HL-60/S4 (cell line): ENCODE results near the gene EXOC3L1.

Experiments used
- in situ Hi-C: fragments of 300-500 bp; cut with MboI; formaldehyde crosslinking; loops from 2 replicates; pipeline ENCODE4 v1.14.3; 2022; ENCODE audit warnings: low sequenced_read_pairs

The EXOC3L1 gene

DNA sequence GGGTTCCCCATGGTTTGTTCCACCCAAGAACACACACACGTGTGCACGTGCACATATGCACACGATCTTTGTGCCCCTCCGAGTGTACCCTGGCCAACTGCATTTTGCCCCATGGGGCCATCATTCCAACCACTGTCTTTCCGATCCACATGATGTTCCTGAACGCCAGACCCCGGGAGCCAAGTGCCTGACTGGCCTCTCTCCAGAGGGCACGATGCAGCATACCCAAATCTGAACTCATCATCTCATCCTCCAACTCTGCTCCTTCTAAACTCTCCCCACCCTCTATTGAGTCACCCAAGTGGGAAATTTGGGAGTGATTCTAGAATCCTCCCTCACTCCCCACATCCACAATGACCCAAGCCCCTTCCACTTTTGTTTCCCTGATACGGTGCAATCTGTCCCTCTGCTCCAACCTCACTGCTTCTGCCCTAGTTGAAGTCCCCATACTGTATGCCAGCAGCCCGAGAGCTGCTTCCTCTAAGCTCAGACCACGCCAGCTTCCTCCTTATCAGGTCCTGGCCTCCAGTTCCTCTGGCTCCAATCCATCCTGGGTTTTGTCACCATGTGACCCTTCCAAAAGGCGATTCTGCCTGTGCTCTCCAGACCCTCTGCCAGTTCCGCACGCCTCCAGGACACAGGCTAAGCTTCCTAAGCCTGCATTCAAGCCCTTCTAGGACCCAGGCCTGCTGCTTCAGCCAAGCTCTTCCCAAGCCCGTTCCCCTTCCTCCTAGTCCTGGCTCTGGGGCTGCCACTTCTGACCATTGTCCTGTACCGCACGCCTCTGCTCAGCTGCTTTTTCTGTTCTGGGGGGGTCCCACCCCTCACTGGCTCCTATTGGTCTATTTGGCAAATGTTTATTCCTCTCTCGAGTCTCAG is 26.9 kb upstream of the EXOC3L1 start:
- in situ Hi-C loops = no loop called here

- in situ Hi-C loops = no loop called here
These were observed 25.8 kb upstream of the EXOC3L1 start for GRCh38 chr16:67215706-67216105.

- in situ Hi-C loops = no loop called here
These were observed 23.5 kb upstream of the EXOC3L1 start for GRCh38 chr16:67213197-67214019.

GRCh38 chr16:67212766-67213165 is 22.8 kb upstream of the EXOC3L1 start:
- in situ Hi-C loops = no loop called here

- in situ Hi-C loops = no loop called here
These were observed 21.7 kb upstream of the EXOC3L1 start for GRCh38 chr16:67211674-67212073.

DNA sequence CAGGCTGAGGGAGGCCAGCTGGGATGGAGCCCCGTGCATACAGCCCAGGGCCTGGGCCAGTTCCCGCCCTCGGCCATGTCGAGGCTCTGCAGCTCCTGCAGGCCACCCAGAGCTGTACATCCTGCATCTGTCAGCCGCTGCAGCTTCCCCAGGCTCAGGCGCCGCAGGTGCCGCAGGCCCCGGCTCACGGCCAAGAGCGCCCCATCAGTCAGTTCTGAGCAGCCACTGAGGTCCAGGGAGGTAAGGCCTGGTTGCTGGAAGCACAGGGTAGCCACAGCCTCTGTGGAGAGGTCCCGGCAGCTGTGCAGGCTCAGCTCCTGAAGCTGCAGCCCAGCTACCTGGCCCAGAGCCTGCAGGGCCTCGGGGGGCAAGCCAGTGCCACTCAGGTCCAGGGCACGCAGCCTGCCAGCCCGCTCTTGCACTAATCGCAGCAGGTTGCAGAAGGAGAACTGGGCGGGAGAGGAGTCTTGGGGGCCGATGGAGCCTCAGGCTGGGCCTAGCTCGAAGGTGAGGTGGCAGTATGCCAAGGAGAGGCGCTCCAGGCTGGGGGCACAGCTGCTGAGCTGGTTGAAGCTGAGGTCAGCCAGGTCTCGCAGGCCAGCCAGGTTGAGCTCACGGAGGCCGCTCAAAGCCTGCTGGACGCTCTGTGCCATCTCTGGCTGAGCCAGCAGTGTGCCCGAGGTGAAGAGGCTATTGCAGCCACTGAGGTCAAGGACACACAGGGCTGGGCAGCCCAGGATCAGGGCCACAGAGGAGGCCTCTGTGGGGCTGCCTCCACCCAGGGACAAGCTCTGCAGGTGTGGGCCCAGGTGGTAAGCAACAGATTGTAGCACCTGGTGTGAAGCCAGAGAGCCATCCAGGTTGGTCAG is 20.4 kb upstream of the EXOC3L1 start:
- in situ Hi-C loops = no loop called here

DNA sequence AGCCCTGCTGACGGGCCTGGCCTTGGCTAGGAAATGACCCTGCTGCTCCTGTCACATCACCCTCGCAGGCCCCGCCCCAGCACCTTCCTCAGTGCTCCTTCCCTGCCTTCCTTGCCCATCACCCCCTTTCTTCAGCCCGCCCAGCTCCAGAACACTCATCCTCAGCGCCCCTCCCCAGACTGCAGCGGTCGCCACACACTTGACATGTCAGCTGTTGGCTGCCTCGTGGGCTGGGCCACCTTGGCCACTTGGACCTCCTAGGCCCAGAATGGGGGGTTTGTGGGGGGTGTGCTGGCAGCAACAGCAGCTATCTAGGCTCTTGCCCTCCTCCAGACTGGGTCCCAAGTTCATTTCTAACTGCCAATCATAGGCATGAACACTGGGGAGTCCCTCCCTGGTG is 19.6 kb upstream of the EXOC3L1 start:
- in situ Hi-C loops = no loop called here

DNA sequence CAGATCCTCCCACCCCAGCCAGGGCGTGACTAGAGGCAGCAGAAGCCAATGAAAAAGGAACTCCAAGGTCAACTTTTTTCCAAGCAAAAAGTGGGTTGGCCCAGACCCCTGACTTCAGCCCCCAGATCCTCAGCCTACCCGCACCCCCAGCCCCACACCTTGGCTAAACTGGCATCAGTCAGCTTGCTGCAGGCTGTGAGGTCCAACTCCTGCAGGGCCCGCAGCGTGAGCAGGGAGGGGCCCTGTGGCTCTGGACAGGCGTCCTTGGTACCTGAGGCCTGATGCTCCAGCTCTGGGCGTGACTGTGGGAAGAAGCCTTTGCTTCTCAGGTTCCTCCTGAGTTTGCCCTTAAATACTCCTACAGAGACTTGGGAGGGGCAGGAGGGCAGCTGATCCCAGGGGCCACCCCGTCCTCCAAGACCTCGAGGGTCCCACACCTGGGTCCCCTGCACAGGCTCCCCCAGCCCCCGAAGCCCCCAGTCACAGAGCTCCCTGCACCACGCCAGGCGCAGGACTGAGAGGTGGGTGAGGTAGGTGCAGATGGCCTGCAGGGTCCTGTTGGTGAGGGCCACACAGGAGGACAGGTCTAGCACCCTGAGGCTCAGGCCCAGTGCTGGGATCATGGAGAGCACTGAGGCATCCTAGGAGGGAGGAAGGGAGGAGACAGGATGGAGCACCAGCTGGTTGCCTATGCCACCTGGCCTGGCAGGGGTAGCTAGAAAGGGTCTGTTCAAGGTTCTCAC is 18.4 kb upstream of the EXOC3L1 start:
- in situ Hi-C loops = no loop called here

DNA sequence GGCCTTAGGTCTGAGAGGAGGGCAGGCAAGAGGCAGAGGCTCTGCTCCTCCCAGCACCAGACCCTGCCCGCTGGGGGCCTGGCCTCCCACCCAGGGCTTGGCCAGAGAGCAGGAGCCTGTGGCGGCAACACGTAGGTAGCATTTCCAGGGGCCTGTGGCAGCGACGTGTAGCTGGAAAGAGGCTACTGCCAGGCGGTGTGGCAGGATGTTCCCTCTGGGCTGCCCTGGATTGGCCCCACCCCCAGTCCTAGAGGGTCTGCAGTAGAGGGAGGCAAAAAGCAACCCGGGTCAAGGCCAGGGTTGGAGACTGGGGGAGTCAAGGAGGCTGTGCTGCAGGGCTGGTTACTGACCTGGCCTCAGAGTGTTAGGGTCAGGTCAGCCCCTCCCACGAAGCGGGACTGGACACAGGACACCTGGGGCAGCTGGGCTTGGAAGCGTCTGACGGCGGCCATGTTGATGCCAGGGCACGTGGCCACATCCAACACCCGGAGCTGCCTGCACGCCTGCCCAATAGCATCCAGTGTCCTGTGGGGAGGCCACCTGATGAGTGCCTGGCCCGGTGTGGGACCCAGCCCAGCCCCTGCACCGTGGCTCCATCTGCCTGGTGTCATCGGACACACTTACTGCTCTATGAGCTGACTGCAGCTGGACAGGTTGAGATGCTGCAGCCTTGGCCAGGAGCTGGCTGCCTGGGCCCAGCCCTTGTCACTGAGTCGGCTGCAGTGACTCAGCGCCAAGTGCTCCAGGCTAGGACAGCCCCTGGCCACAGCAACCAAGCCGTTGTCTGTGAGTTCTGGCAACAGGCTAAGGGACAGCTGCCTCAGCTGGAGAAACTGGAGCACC is 17.5 kb upstream of the EXOC3L1 start:
- in situ Hi-C loops = no loop called here

- in situ Hi-C loops = no loop called here
These were observed 16.9 kb upstream of the EXOC3L1 start for GRCh38 chr16:67206838-67207248.

DNA sequence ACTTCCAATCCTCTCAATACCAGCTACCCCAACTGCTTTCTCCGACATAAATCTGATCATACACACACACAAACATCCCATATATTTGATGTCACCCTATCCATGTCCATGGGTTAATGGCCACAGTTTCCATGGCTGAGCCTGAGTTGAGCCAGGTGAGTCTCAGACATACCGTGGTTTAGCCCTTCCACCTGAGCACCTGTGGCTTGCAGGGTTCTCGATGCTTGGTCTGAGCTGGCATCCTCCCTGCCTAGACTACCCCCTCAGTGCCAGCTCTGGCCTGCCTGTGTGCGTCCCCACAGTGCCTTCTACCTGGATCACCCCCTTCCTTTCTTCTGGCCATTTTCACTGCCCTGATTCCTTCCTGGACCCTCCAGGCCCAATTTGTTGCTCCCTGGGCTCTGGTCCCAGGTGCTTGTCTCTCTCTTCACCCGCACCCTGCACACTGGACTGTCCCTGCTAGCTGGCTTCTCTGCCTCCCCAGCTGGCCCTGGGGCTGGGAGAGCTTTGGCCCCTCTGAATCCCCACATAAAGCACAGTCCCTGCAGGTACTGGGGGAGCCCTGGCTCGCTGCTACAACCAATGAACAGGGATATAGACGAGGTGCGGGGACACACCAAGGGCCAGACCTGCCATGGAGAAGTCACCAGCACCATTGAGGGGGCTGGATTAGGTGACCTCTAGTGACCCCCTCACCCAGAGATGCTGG is 16.3 kb upstream of the EXOC3L1 start:
- in situ Hi-C loops = no loop called here

- in situ Hi-C loops = no loop called here
These were observed 14.1 kb upstream of the EXOC3L1 start for GRCh38 chr16:67204076-67204475.

DNA sequence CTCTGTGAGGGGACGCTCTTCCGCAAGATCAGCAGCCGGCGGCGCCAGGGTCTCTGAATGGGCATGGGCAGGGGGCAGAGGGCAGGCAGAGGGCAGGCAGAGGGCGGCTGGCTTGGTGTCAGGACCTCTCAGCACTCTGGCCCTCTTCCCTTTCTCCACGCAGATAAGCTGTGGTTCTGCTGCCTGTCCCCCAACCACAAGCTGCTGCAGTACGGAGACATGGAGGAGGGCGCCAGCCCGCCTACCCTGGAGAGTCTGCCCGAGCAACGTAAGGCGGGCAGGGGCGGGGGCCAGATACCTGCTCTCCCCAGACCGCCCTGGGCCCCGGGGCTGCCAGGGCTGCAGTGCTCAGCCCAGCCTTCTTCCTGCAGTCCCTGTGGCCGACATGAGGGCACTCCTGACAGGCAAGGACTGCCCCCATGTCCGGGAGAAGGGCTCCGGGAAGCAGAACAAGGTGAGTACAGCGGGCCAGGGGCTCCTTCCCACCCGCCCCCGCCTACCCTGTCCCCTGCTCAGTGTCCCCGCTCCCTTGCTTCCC is 13.1 kb upstream of the EXOC3L1 start:
- in situ Hi-C loops = no loop called here

- in situ Hi-C loops = no loop called here
These were observed 12.5 kb upstream of the EXOC3L1 start for GRCh38 chr16:67202426-67202825.

DNA sequence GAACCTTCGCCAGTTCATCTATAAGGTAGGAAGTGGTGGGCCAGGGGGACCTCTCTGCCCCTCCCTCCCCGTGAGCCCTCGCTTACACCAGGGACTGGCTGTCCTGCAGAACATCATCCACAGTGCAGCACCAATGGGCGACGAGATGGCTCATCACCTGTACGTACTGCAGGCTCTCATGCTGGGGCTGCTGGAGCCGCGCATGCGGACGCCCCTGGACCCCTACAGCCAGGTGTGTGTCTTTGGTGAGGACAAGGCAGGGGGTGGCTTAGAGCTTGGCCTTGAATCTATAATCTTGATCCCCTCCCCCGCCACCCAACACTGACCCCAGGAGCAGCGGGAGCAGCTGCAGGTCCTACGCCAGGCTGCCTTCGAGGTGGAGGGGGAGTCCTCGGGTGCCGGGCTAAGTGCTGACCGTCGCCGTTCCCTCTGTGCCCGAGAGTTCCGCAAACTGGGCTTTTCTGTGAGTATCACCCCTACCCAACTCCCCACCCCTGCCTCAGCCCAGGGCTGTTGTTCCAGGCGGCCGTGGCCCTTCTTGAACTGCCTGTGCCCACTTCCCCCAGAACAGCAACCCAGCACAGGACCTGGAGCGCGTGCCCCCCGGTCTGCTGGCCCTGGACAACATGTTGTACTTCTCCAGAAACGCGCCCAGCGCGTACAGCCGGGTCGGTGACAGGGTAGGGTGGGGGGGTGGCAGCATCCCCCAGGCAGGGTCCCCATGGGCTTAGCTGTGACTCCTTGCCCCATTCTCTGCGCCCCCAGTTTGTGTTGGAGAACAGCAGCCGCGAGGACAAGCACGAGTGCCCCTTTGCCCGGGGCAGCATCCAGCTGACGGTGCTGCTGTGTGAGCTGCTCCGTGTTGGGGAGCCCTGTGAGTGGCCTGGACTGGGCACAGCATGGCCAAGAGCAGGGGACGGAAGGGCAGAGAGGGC is 11.7 kb upstream of the EXOC3L1 start:
- in situ Hi-C loops = no loop called here

GRCh38 chr16:67200491-67200890 is 10.6 kb upstream of the EXOC3L1 start:
- in situ Hi-C loops = no loop called here

- in situ Hi-C loops = no loop called here
These were observed 9.9 kb upstream of the EXOC3L1 start for GRCh38 chr16:67199808-67200198.
